OCI-LY7 (cell line): ENCODE measurements around the gene DHFR.

Source experiments
- EZH2phosphoT487 ChIP-seq: fragments of 200-600 bp; sonication (generic); IDR thresholded peaks from 2 replicates; pipeline ENCODE4 v1.6.1; 2018; ENCODE audit warnings: low read depth, borderline replicate concordance, mild to moderate bottlenecking, mixed run types, antibody characterized with exemption, low read length, moderate library complexity, mixed read lengths
- TF ChIP-seq, protein P1 (sequence below): fragments of 200-600 bp; sonication (generic); conservative IDR thresholded peaks from 2 replicates; pipeline ENCODE4 v1.5.1; 2014; ENCODE audit warnings: mild to moderate bottlenecking, antibody characterized with exemption, low read length, moderate library complexity, mixed read lengths

DNA sequence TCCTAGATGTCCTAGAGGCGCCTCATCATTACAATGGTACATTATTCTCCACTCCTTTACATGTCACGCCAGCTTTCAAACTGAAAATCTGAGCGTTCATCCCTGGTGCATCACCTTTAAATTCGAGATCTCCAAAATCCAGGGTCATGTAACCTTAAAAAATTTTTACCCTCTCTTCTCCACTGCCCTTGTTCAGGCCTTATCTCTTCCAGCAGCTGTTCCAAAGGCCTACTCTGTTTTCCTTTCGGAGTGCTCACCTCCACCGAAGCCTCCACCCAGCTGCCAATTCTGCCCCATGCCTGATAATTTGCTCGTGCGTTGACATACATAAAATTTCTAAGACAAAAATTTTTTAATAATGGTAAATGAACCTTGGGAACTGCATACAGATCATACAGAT is 1.3 kb downstream of the DHFR start:
- TF ChIP-seq, protein P1, sequence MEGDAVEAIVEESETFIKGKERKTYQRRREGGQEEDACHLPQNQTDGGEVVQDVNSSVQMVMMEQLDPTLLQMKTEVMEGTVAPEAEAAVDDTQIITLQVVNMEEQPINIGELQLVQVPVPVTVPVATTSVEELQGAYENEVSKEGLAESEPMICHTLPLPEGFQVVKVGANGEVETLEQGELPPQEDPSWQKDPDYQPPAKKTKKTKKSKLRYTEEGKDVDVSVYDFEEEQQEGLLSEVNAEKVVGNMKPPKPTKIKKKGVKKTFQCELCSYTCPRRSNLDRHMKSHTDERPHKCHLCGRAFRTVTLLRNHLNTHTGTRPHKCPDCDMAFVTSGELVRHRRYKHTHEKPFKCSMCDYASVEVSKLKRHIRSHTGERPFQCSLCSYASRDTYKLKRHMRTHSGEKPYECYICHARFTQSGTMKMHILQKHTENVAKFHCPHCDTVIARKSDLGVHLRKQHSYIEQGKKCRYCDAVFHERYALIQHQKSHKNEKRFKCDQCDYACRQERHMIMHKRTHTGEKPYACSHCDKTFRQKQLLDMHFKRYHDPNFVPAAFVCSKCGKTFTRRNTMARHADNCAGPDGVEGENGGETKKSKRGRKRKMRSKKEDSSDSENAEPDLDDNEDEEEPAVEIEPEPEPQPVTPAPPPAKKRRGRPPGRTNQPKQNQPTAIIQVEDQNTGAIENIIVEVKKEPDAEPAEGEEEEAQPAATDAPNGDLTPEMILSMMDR = no peak
- TF ChIP-seq EZH2phosphoT487 = no peak
